H1 (cell line): ENCODE measurements around the gene GDF2. TPM values are rescaled to one million over a fixed set of nuclear protein-coding genes. Genes with fewer than 3 reads are reported as not detected.

Source experiments
- EZH2 ChIP-seq: fragments of 200-600 bp; sonication (generic); IDR thresholded peaks from 2 replicates; pipeline ENCODE4 v1.7.1; 2012; ENCODE audit warnings: low read depth, mild to moderate bottlenecking, moderate library complexity, low read length, inconsistent platforms; ENCODE audit not compliant: severe bottlenecking
- RAD21 ChIP-seq, 2 experiments: IDR thresholded peaks in 1 of 2; conservative IDR thresholded peaks in 1 of 2; 2 replicates each; pipeline ENCODE4 v1.6.1; 2011; ENCODE audit warnings: low read depth in 2 of 2, low read length in 2 of 2, improper control_type of control experiment in 1 of 2, inconsistent platforms in 1 of 2, mild to moderate bottlenecking in 1 of 2, moderate library complexity in 1 of 2
- SP2 ChIP-seq: IDR thresholded peaks from 2 replicates; pipeline ENCODE4 v1.6.1; 2012; ENCODE audit warnings: mild to moderate bottlenecking, low read length, inconsistent platforms
- TAF1 ChIP-seq: IDR thresholded peaks from 2 replicates; pipeline ENCODE4 v1.6.1; 2011; ENCODE audit warnings: mild to moderate bottlenecking, low read depth, low read length
- polyA plus RNA-seq, 7 experiments: library from polyadenylated mRNA; depleted of rRNA in 3 of 7; stranded (reverse) in 5 of 7; unstranded in 2 of 7; fragments of >200 nt in 5 of 7; fragments of 200-250 nt in 2 of 7; gene quantifications; 1 replicate in 5 of 7; 2 replicates in 1 of 7; 4 replicates in 1 of 7; pipeline versions ENCODE4 v1.2.1 to v1.2.3, GENCODE V29; 2011 to 2013; ENCODE audit warnings: missing spikeins in 2 of 7, mixed read lengths in 2 of 7
- total RNA-seq: library from RNA; stranded (reverse); fragmentation: NEBNext Ultra II Directional; extraction: Animal tissue kit (Norgen Biotek cat#: 25700); gene quantifications from 2 replicates; pipeline ENCODE4 v1.2.1, GENCODE V29; 2021
- TF ChIP-seq, protein P1 (sequence below): IDR thresholded peaks from 2 replicates; pipeline ENCODE4 v1.6.1; 2012; ENCODE audit warnings: inconsistent platforms
- TF ChIP-seq, protein P2 (sequence below): fragments of 300-600 bp; sonication (generic); IDR thresholded peaks from 2 replicates; pipeline ENCODE4 v1.7.1; 2012; ENCODE audit warnings: low read length, moderate library complexity, mild to moderate bottlenecking, inconsistent platforms; ENCODE audit not compliant: insufficient replicate concordance
- TF ChIP-seq, protein P3 (sequence below), 3 experiments: IDR thresholded peaks; 1 replicate in 2 of 3; 2 replicates in 1 of 3; pipeline versions ENCODE4 v1.5.1 to v1.6.1; 2011; ENCODE audit warnings: low read length in 3 of 3, mild to moderate bottlenecking in 3 of 3, inconsistent platforms in 2 of 3, low read depth in 1 of 3, moderate library complexity in 1 of 3; ENCODE audit not compliant: insufficient read depth in 1 of 3; ENCODE audit errors: control extremely low read depth in 1 of 3

Gene GDF2
- total and polyA plus RNA-seq, 2 of the 8 experiments (the other 6 are each of a cell fraction or from before 2014, with no cell fraction given) = not detected

DNA sequence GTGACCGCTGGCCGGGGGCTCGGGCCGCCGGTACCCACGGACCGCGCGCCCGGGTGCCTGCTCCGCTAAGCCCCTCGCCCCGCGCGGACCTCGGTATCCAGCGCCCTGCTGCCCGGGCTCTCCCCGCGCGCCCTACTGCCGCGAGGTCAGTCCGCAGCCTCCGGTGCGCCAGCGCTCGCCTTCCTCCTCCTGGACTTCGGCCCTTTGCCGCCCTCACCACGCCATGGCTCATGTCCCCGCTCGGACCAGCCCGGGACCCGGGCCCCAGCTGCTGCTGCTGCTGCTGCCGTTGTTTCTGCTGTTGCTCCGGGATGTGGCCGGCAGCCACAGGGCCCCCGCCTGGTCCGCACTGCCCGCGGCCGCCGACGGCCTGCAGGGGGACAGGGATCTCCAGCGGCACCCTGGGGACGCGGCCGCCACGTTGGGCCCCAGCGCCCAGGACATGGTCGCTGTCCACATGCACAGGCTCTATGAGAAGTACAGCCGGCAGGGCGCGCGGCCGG is 21.8 kb upstream of the GDF2 start (continued):
- TF ChIP-seq, protein P1, sequence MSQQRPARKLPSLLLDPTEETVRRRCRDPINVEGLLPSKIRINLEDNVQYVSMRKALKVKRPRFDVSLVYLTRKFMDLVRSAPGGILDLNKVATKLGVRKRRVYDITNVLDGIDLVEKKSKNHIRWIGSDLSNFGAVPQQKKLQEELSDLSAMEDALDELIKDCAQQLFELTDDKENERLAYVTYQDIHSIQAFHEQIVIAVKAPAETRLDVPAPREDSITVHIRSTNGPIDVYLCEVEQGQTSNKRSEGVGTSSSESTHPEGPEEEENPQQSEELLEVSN = peak; percentile 94
- TF ChIP-seq, protein P2, sequence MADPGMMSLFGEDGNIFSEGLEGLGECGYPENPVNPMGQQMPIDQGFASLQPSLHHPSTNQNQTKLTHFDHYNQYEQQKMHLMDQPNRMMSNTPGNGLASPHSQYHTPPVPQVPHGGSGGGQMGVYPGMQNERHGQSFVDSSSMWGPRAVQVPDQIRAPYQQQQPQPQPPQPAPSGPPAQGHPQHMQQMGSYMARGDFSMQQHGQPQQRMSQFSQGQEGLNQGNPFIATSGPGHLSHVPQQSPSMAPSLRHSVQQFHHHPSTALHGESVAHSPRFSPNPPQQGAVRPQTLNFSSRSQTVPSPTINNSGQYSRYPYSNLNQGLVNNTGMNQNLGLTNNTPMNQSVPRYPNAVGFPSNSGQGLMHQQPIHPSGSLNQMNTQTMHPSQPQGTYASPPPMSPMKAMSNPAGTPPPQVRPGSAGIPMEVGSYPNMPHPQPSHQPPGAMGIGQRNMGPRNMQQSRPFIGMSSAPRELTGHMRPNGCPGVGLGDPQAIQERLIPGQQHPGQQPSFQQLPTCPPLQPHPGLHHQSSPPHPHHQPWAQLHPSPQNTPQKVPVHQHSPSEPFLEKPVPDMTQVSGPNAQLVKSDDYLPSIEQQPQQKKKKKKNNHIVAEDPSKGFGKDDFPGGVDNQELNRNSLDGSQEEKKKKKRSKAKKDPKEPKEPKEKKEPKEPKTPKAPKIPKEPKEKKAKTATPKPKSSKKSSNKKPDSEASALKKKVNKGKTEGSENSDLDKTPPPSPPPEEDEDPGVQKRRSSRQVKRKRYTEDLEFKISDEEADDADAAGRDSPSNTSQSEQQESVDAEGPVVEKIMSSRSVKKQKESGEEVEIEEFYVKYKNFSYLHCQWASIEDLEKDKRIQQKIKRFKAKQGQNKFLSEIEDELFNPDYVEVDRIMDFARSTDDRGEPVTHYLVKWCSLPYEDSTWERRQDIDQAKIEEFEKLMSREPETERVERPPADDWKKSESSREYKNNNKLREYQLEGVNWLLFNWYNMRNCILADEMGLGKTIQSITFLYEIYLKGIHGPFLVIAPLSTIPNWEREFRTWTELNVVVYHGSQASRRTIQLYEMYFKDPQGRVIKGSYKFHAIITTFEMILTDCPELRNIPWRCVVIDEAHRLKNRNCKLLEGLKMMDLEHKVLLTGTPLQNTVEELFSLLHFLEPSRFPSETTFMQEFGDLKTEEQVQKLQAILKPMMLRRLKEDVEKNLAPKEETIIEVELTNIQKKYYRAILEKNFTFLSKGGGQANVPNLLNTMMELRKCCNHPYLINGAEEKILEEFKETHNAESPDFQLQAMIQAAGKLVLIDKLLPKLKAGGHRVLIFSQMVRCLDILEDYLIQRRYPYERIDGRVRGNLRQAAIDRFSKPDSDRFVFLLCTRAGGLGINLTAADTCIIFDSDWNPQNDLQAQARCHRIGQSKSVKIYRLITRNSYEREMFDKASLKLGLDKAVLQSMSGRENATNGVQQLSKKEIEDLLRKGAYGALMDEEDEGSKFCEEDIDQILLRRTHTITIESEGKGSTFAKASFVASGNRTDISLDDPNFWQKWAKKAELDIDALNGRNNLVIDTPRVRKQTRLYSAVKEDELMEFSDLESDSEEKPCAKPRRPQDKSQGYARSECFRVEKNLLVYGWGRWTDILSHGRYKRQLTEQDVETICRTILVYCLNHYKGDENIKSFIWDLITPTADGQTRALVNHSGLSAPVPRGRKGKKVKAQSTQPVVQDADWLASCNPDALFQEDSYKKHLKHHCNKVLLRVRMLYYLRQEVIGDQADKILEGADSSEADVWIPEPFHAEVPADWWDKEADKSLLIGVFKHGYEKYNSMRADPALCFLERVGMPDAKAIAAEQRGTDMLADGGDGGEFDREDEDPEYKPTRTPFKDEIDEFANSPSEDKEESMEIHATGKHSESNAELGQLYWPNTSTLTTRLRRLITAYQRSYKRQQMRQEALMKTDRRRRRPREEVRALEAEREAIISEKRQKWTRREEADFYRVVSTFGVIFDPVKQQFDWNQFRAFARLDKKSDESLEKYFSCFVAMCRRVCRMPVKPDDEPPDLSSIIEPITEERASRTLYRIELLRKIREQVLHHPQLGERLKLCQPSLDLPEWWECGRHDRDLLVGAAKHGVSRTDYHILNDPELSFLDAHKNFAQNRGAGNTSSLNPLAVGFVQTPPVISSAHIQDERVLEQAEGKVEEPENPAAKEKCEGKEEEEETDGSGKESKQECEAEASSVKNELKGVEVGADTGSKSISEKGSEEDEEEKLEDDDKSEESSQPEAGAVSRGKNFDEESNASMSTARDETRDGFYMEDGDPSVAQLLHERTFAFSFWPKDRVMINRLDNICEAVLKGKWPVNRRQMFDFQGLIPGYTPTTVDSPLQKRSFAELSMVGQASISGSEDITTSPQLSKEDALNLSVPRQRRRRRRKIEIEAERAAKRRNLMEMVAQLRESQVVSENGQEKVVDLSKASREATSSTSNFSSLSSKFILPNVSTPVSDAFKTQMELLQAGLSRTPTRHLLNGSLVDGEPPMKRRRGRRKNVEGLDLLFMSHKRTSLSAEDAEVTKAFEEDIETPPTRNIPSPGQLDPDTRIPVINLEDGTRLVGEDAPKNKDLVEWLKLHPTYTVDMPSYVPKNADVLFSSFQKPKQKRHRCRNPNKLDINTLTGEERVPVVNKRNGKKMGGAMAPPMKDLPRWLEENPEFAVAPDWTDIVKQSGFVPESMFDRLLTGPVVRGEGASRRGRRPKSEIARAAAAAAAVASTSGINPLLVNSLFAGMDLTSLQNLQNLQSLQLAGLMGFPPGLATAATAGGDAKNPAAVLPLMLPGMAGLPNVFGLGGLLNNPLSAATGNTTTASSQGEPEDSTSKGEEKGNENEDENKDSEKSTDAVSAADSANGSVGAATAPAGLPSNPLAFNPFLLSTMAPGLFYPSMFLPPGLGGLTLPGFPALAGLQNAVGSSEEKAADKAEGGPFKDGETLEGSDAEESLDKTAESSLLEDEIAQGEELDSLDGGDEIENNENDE = no peak
- TF ChIP-seq RAD21 (IDR thresholded peaks at IDR 0.05 in 1 of 2, conservative IDR thresholded peaks at IDR 0.05 in 1 of 2; ENCODE audit: low read depth in 2 of 2, low read length in 2 of 2) = 0 out of 4 replicates have a peak, but pooled peaks of 1 of the 2 experiments have one; percentile 5
- TF ChIP-seq, protein P3, sequence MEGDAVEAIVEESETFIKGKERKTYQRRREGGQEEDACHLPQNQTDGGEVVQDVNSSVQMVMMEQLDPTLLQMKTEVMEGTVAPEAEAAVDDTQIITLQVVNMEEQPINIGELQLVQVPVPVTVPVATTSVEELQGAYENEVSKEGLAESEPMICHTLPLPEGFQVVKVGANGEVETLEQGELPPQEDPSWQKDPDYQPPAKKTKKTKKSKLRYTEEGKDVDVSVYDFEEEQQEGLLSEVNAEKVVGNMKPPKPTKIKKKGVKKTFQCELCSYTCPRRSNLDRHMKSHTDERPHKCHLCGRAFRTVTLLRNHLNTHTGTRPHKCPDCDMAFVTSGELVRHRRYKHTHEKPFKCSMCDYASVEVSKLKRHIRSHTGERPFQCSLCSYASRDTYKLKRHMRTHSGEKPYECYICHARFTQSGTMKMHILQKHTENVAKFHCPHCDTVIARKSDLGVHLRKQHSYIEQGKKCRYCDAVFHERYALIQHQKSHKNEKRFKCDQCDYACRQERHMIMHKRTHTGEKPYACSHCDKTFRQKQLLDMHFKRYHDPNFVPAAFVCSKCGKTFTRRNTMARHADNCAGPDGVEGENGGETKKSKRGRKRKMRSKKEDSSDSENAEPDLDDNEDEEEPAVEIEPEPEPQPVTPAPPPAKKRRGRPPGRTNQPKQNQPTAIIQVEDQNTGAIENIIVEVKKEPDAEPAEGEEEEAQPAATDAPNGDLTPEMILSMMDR (IDR thresholded peaks at IDR 0.05; ENCODE audit: control extremely low read depth in 1 of 3, insufficient read depth in 1 of 3, low read depth in 1 of 3, low read length in 3 of 3) = peak; percentile 17 to 35 (median 21); a peak in 3 of 4 replicates
- peak; percentile 62 for TF ChIP-seq EZH2
- TF ChIP-seq SP2 = no peak
- TF ChIP-seq TAF1 = no peak
